Effector CD4-positive, alpha-beta T cell (primary cell): ENCODE data around the gene CERS6.

Experiments
- DNase-seq: peaks from one replicate; pipeline ENCODE4 v3.0.0-alpha.2; 2020

Gene CERS6

DNA sequence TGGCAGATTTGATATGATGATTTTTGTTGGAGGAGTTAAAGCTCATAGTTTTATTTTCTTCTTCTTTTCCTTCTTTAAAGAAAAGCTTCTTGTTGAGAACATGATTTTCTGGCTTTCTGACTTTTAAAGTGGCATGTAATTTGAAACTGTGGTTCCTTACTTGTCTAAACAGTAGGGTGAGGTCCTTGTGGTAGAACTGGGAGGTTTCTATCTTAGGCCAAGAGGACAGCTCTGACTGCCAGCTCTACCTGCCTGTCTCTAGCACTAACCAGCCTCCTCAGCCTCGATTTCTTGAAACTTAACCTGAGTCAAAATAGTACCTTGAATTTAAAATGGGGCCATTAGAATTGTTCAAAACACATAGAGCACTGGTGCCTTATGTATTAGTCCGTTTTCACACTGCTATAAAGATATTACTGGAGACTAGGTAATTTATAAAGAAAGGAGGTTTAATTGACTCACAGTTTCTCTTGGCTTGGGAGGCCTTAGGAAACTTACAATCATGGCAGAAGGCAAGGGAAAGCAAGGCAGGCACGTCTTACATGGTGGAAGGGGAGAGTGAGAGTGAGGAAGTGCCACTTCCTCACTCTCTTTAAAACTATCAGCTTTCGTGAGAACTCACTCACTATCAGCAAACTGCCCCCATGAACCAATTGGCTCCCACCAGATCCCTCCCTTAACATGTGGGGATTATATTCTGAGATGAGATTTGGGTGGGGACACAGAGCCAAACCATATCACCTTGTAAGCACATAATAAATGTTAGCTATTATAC, 119.0 kb downstream of the CERS6 start:
- DNase-seq: no peak

- no peak for DNase-seq
These were observed 121.8 kb downstream of the CERS6 start for GRCh38 chr2:168577885-168578284.

DNA sequence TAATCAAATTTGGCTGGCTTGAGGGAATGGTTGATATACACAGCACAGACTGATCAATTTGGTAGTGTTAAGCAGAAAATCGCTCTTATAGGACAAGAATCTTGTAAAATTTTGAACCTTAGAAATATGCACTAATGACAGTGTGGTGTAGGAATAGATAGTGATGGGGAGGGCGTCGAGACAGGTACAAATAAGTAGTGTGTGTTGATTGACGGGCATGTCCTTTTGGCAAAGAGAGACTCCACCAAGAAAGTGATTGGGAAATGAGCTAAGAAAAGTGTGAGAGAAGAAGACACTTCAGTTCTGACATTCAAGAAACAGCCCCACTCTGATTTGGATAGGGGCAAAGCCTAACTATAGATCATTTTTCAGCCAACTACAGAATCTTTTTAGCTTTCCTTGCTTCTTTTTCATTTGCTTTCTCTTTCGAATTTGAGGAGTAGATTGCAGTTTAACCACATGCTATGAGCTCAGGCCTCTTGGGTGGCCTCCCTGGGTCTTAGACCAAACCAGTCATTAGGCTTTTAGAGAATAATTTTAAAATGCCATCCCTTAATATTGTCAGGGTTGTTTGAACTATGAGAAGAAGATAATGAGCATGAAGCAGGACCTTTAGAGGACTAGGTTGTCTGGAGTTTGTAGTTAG, 127.1 kb downstream of the CERS6 start:
- DNase-seq: no peak

GRCh38 chr2:168583710-168584521, 127.8 kb downstream of the CERS6 start:
- DNase-seq: no peak

GRCh38 chr2:168584911-168585310, 128.8 kb downstream of the CERS6 start:
- no peak for DNase-seq

GRCh38 chr2:168585700-168586099, 129.6 kb downstream of the CERS6 start:
- DNase-seq: no peak

- no peak for DNase-seq
These were observed 131.2 kb downstream of the CERS6 start for GRCh38 chr2:168587307-168587706.

- DNase-seq: no peak
These were observed 133.5 kb downstream of the CERS6 start for GRCh38 chr2:168589236-168590211.

- DNase-seq: no peak
These were observed 136.2 kb downstream of the CERS6 start for GRCh38 chr2:168592181-168592831.

- DNase-seq: no peak
These were observed 137.6 kb downstream of the CERS6 start for GRCh38 chr2:168593713-168594112.

GRCh38 chr2:168594778-168595177, 138.7 kb downstream of the CERS6 start:
- no peak for DNase-seq

DNA sequence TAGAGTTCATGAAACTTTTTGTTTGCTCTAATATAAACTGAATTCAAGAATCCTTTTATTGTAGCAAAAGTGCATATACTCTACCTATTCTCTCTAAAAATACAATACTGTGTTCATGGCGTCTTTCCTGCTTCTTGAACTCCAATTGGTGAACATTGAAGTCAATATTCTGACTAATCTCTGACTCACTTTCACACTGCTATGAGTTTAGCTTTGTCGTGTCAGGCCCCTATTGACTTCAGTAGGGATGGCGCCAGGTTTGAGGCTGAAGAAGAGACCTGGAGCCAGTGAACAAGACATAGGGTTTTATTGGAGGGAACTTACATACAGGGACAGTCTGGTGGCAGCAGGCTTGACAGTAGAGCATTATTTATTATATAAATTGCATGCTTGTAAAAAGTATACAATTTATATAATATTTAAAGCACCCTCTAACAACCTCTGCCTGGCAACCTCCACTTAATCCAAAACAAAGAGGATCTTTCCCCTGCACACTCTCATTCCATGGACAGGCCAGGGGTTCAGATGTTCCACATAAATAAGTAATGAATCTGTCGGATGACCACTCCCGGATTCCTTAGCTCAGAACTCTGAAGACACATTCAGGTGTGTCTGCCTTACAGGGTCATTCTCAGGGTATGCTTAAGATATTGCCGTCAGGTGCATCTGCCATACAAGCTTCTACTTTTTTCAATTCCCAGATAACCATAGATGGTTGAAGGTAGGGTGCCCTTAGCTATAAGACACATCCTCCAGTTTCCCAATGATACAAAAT, 141.0 kb downstream of the CERS6 start:
- no peak for DNase-seq

DNA sequence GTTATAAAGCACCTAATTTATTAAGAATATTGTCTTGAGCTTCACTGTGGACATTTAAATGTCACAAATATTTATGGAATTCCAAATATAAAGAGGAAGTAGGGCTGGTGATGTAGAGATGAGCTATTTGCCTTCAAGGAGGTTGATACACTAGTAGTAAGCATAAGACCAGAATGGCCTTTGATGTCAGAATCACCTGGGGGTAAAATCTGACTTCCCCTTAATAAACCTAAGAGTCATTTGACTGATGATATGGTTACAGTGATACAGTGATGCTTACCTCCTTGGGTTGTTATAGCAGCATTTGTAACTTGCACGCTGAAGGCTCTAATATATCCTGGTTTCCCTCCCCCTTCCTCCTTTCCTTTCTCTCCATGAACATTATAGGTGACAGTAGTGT, 143.7 kb downstream of the CERS6 start:
- no peak for DNase-seq

DNA sequence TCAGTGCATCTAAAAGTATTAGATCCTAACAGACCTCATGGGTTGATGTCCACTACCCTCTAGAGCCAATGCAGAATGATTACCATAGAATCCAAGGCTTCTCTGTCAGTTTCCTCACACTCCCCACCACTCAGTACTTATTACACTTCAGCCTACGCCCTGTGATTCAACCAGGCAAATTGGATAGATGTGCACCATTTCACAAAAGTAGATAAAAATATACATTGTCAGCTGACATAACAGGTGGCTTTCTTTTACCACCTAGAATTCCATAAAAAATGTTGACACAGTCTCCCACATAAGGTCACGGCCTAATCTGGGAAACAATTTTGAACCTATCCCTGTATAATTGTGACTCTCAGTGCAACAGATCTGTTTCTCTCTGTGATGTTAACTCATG, 144.9 kb downstream of the CERS6 start:
- no peak for DNase-seq

DNA sequence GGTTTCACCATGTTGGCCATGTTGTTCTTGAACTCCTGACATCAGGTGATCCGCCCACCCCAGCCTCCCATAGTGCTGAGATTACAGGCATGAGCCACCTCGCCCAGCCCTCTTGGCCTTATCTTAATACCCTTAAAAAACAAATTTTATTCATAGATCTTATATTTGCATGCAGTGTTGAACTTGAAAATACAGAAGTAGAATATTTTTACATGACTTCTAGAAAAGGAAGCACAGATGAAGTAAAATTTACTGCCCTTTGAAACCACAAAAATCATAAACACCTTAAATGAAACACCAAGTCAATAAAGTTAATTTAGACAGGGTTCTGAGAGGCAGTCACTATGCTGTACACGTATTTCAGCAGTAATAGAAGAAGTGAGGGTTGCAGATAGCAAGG, 145.7 kb downstream of the CERS6 start:
- DNase-seq: no peak

- DNase-seq: no peak
These were observed 146.3 kb downstream of the CERS6 start for GRCh38 chr2:168602379-168602778.

DNA sequence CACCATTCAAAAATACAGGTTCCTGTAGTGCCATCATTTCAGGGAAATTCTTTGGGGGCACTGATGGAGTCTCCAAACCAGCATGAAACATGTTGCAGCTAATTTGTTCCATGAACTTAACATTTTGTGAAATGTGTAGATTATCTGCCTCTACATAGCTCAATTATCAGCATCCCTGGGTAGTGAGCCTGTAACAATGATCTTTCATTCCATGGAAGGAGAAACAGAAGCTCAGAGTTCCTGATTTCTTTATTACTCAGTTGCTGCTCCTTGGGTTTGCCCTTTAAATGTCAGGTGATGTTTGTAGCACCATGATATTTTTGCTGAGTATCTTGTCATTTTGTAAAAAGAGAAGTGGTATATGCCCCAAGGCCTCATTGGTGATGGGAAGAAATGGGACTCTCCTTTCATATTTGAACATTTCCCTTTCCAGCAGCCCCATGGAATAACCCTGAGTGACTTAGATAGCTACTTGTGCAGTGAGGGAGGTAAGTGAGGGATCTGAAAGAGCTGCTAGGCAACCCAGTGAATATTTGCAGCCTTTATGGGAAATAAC, 146.9 kb downstream of the CERS6 start:
- no peak for DNase-seq

DNA sequence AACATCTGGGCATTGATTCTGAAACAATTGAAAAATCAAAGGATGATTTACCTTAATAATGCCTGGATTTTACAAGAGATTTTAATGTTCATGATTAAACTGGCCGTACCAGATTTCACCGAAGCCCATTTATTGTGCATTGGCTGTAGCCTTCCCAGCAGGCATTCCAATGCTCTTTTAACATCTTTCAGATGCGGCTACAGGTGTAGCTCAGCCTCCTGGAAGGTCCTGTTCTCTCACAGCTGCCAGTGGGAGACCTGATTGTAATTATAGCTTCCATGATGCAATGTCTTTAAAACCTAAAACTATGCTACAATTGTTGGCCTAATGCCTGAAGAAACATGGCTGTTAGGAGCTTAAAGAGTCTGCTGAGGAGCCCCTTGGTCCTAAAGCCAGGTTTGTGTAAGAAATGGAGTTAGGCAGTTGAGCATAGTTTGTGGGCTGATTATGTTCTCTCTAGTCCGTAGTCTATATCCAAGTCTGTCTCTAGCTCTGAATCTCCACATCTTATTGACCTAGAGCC, 147.4 kb downstream of the CERS6 start:
- DNase-seq: no peak

DNA sequence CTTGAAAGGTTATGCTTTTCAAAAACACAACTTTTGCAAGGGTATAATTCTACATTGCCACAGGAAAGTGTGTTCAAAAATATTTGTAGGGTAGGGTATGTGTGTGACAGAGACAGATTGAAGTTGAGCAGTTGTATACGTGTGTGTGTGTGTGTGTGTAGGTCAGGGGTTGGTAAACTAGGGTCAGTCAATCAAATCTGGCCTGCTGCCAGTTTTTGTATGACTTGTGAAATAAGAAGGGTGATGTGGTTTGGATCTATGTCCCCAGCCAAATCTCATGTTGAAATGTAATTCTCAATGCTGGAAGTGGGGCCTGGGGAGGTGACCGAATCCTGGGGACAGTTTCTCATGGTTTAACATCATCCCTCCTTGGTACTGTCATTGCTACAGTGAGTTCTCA, 148.2 kb downstream of the CERS6 start:
- no peak for DNase-seq

GRCh38 chr2:168607992-168608391, 151.9 kb downstream of the CERS6 start:
- no peak for DNase-seq

GRCh38 chr2:168608796-168609195, 152.7 kb downstream of the CERS6 start:
- no peak for DNase-seq
